Stimulated activated CD8-positive, alpha-beta memory T cell treated with anti-CD3 and anti-CD28 coated beads, Interleukin-7, amount 100 ng/mL, for 48 hours (primary cell): ENCODE measurements around the gene TMEM165.

Experiments
- DNase-seq, 2 donors: peaks; one replicate each; pipeline ENCODE4 v3.0.0-alpha.2; 2020; ENCODE audit warnings: low read depth in 1 of 2; ENCODE audit errors: extremely low read depth in 1 of 2

The TMEM165 gene

DNA sequence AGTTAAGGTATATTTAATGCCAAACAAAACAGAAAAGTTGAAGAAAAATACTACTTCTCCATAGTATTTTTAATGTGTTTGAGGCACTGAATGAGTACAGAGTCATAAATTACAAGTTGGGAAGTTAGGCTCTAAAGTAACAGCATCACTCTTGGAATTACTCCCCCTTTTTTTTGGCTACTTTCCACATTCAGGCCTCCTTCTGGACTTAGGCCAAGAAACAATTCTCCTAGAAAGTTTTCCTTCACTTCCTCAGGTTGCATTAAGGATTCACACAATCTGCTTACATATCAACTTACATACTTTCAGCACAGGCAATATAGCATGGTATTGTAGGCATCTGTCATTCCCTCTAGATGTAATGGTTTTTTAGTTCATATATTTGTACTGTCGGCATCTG, 52.1 kb downstream of the TMEM165 start:
- DNase-seq = no peak

GRCh38 chr4:55450566-55450965, 54.8 kb downstream of the TMEM165 start:
- no peak for DNase-seq

DNA sequence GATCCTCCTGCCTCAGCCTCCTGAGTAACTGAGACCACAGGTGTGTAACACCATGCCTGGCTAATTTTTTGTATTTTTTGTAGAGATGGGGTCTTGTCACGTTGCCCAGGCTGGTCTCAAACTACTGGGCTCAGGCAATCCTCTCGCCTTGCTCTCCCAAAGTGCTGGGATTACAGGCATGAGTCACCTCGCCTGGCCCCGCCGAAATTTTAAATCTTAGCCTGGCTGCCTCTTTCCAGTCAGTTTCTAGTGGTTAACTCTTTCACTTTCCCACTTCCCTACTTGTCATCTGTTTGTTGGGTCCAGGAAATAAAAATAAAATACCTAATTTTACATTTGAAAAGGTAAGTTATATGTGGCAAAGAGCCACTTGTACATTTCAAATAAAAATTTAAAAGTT, 62.4 kb downstream of the TMEM165 start:
- no peak for DNase-seq

DNA sequence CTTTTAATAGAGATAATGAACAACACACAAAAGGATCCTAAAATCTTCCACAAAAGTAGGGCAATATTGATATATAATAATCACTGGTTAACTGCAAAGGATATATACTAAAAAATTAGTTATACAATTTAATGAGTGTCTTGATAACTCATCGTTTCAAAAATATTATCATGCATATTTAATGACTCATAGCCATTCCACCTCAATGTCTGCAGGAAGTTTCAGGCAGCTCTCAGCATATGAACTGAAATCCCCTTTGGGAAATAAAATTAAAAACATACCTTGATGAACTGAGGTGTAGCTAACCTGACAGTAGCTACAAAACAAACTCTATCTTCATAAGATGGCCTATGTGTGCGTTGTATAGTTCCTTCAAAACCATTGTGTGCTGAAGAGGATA, 62.9 kb downstream of the TMEM165 start:
- no peak for DNase-seq

DNA sequence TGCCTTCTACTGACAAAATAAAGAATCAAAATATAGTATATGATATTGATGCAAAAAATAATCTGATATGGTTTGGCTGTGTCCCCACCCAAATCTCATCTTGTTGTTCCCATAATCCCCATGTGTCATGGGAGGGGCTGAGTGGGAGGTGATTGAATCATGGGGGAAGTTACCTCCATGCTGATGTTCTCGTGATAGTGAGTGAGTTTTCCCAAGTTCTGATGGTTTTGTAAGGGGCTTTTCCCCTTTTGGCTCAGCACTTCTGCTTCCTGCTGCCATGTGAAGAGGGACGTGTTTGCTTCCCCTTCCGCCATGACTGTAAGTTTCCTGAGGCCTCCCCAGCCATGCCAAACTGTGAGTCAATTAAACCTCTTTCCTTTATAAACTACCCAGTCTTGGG, 70.2 kb downstream of the TMEM165 start:
- no peak for DNase-seq

- no peak for DNase-seq
Measured at GRCh38 chr4:55468724-55469123, 73.0 kb downstream of the TMEM165 start.

- no peak for DNase-seq
Measured at GRCh38 chr4:55469979-55470378, 74.2 kb downstream of the TMEM165 start.
